ENCODE measurements around the gene ALDH4A1. TPM values are rescaled to one million over a fixed set of nuclear protein-coding genes. Genes with fewer than 3 reads are reported as not detected.

ALDH4A1 gene
- total RNA-seq, 1 experiment from 2014 or later = 18.1 TPM

DNA sequence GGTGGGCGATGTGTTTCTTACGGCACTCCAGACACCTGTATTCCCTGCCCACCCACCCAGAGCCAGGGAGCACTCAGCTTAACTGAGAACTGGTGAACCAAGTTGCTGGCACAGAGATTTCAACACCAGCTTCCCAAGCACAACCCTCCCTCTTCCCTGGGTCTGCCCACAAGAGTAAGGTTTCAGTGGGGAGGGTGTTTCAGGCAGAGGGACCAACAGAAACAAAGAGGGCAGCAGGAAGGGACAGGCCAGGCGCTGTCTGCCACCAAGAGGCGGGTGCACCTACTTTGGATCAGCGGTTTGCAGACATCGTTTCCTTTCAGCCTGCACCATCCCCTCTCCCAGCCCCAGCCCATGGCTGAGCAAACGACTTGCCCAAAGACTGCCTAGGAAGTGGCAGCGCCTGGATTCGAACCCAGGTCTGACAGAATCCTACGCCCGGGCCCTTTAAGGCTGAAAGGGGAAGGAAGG lies 21.9 kb upstream of the ALDH4A1 start:
- Histone ChIP-seq H3K9me2 (replicated peaks; ENCODE audit: low read length) (no peaks in the 10 kb centered on the region), H3K79me2 (ENCODE audit: low read length) (peaks cover 80% of the 10 kb centered on the region), H3K4me3 (ENCODE audit: low read length) (no peak overlapping the region), H3K27ac (ENCODE audit: low read length) (no peak overlapping the region), H3K9me3 (ENCODE audit: low read length) (no peaks in the 10 kb centered on the region), H4K20me1 (ENCODE audit: low read length) (no peaks in the 10 kb centered on the region), H3K4me2 (ENCODE audit: low read length) (no peak overlapping the region), H3K27me3 (ENCODE audit: low read length) (no peaks in the 10 kb centered on the region), H3F3A (ENCODE audit: low read length, unreplicated experiment) (no peaks in the 10 kb centered on the region), H3K4me1 (ENCODE audit: insufficient read depth, low read length) (peaks cover 73% of the 10 kb centered on the region), H2AFZ (ENCODE audit: low read length) (no peak overlapping the region), H3K36me3 (ENCODE audit: low read depth, low read length) (peaks cover 11% of the 10 kb centered on the region; the same call in 1 of the 2 replicates), H3K9ac (ENCODE audit: low read length) (no peak overlapping the region)
- ChIA-PET CTCF (interaction anchor here (0.9 kb wide), 1 partner anchor 11 kb away, joined by 4 read pairs; no protein-coding TSS in a partner anchor), POLR2A (ENCODE audit: unreplicated experiment) (no interaction called here)
- ATAC-seq (no peak), DNase-seq (no peak)
- TF ChIP-seq EZH2phosphoT487 (IDR thresholded peaks at IDR 0.05; ENCODE audit: borderline replicate concordance, low read length) = no peak
- TF ChIP-seq EZH2 (IDR thresholded peaks at IDR 0.05; ENCODE audit: low read length, unreplicated experiment) = no peak
- TF ChIP-seq, protein P1, sequence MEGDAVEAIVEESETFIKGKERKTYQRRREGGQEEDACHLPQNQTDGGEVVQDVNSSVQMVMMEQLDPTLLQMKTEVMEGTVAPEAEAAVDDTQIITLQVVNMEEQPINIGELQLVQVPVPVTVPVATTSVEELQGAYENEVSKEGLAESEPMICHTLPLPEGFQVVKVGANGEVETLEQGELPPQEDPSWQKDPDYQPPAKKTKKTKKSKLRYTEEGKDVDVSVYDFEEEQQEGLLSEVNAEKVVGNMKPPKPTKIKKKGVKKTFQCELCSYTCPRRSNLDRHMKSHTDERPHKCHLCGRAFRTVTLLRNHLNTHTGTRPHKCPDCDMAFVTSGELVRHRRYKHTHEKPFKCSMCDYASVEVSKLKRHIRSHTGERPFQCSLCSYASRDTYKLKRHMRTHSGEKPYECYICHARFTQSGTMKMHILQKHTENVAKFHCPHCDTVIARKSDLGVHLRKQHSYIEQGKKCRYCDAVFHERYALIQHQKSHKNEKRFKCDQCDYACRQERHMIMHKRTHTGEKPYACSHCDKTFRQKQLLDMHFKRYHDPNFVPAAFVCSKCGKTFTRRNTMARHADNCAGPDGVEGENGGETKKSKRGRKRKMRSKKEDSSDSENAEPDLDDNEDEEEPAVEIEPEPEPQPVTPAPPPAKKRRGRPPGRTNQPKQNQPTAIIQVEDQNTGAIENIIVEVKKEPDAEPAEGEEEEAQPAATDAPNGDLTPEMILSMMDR (conservative IDR thresholded peaks at IDR 0.05; ENCODE audit: low read depth, low read length) = no peak
- BruUV-seq (replicated peaks) = no TSS peak
- intact Hi-C loops (cut with micrococcal nuclease) = loop anchor here (5.0 kb wide), 1 partner anchor 88 kb away; no protein-coding TSS in a partner anchor

DNA sequence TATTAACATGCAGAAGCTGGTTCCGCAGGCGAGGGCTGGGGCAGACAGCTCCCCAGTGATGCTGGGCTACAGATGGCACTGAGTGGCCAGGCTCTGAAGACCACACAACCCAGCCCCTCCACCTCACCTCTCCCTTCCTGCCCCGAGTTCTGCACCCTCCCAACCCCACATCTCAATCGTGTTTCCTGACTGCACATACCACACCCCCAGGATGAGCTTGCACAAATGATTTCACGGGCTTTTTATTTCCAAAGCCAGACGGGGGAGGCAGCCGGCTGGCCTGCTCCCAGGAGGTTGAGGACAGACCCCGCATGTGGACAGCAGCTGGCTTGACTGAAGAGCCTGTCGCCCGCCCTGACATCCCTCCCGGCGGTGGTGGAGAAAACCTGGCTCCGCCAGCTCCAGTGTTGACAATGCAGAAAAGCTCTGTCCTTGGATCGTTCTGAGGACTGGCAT lies 21.4 kb upstream of the ALDH4A1 start:
- H2AFZ ChIP-seq (ENCODE audit: low read length) = no peak overlapping the region
- POLR2A ChIA-PET (ENCODE audit: unreplicated experiment) = no interaction called here
- H3K27ac ChIP-seq (ENCODE audit: low read length) = peak overlapping the region; percentile 92
- no peaks in the 10 kb centered on the region for H3K27me3 ChIP-seq (ENCODE audit: low read length)
- TF ChIP-seq, protein P1 (conservative IDR thresholded peaks at IDR 0.05; ENCODE audit: low read depth, low read length) = no peak
- TF ChIP-seq EZH2 (IDR thresholded peaks at IDR 0.05; ENCODE audit: low read length, unreplicated experiment) (no peak), EZH2phosphoT487 (IDR thresholded peaks at IDR 0.05; ENCODE audit: borderline replicate concordance, low read length) (no peak)
- DNase-seq = no peak
- no peak overlapping the region for H3K9ac ChIP-seq (ENCODE audit: low read length)
- intact Hi-C loops (cut with micrococcal nuclease) = loop anchor here (2.0 to 5.0 kb wide), 2 partner anchors 31 to 89 kb away; no protein-coding TSS in a partner anchor
- no TSS peak for BruUV-seq (replicated peaks)
- H3K4me3 ChIP-seq (ENCODE audit: low read length) = no peak overlapping the region
- H3K9me3 ChIP-seq (ENCODE audit: low read length) = no peaks in the 10 kb centered on the region
- H3F3A ChIP-seq (ENCODE audit: low read length, unreplicated experiment) = no peaks in the 10 kb centered on the region
- H3K79me2 ChIP-seq (ENCODE audit: low read length) = peaks cover 75% of the 10 kb centered on the region
- CTCF ChIA-PET = interaction anchor here (0.9 kb wide), 1 partner anchor 11 kb away, joined by 4 read pairs; no protein-coding TSS in a partner anchor
- ATAC-seq = no peak
- no peaks in the 10 kb centered on the region for H3K9me2 ChIP-seq (replicated peaks; ENCODE audit: low read length)
- no peaks in the 10 kb centered on the region for H4K20me1 ChIP-seq (ENCODE audit: low read length)
- no peak overlapping the region for H3K4me2 ChIP-seq (ENCODE audit: low read length)
- peaks cover 11% of the 10 kb centered on the region; the same call in 1 of the 2 replicates for H3K36me3 ChIP-seq (ENCODE audit: low read depth, low read length)
- H3K4me1 ChIP-seq (ENCODE audit: insufficient read depth, low read length) = peaks cover 68% of the 10 kb centered on the region
